ENCODE data around the gene GPC6.
A peak's percentile ranks its signal among the peaks of the same experiment; 100 is the strongest.

GPC6 gene

GRCh38 chr13:94079876-94080275 is 853.3 kb downstream of the GPC6 start:
- no peak for DNase-seq

DNA sequence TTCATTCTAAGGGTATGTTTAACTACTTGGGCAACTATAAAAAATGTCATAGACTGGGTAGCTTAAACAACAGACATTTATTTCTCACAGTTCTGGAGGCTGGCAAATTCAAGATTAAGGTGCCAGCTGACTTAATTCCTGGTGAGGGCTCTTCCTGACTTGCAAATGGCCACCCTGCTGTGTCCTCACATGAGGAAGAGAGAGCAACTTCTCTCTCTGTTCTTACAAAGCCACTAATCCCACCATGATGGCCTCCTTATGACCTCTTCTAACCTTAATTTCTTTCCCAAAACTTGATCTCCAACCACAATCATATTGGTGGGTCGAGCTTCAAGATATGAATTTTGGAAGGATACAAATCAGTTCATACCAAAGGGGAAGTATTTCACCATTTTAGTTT is 853.9 kb downstream of the GPC6 start:
- no peak for DNase-seq

DNA sequence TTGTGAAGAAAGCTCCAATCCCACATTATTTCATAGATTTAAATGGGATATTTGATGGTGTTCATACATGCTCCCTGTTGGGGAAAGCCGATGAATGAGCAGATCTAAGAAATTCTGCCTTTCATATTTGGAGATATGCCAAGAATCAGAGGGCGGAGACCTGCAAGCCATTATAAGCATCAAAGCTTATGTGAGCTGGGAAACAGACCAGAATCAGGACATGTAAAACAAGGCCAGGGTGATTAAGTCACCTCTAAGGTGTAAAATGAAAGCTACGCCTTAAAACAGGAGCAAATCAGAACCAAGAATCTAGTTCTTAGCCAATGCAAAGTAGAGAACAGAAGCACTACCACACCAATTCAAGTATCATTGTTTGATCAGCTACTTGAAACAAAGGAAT is 860.5 kb downstream of the GPC6 start:
- no peak for DNase-seq

- no peak for DNase-seq
These were observed 862.1 kb downstream of the GPC6 start for GRCh38 chr13:94088742-94089141.

GRCh38 chr13:94090773-94091480 is 864.3 kb downstream of the GPC6 start:
- DNase-seq: no peak

DNA sequence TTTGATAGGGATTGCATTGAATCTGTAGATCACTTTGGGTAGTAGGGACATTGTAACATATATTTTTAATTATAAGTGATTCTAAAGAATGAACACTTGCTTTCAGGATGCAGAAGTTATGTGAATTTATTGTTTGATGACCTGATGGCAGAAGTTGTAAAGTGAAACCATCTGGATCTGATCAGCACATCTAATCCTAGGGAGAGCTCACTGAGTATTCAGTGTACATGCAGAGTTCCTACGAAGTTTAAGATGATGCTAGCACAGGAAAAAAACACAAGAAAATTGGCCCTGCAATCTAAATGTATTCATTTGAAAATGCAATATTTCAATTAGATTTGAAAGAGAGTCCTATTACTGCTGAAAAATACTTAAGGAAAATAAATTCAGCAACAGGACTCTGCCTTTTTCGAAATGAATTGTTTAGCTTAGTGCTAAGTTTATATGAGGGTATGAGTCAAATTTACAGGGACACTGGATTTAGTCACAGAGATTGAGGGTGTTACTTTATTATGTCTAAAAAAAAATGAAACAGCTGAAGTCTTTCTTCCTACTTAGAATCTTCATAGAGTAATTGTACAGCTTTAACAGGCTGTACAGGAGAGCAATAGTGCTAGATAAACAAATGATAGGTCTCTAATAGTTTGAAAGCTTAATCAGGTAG is 867.2 kb downstream of the GPC6 start:
- DNase-seq: no peak

DNA sequence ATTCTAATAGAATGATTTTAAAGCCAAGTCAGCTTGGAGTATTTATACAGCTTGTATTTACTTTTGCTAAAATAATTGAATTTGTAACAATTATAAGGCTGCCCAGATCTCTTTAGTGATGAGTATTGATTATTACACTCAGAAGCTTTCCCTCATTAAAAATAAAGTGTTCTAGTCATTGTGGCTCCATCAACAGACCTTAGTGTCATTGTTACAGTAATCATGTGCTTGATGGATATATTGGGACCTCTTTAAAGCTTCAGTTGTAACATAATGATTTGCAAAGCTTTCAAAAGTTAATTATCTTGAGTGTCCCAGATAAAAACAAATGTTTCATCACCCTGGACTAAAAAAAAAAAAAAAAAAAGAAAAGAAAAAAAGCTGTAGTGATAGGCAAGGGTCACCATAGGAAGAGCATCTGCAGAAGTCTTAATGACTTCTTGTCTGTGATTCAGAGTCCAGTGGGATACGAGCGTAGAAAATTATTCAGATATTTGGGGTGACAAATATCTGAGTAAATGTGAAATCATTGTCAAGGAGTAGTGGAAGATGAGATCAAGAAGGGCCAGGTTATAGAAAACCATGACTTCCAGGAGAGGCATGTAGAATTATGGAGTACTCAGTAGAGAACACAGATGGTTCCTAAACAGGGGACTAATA is 883.2 kb downstream of the GPC6 start:
- no peak for DNase-seq

GRCh38 chr13:94112227-94112626 is 885.6 kb downstream of the GPC6 start:
- DNase-seq: peak; percentile 78

DNA sequence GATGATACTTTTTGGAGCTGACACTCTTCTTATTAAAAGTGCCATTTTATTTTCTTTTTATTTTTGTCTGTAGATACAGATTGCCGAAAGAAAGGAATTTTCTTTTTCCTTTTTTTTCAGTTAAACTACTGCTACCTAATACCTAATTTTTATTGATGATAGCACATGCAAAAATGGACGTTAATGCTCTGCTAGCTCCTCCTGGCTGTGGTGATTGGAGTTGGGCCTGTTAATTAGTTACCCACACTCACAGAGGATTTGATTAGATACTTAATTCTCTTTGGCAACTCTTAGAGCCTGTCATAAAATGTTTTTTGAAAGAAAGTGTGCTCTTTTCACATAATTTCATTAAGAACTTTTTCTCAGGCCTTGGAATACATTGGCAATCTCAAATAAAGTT is 886.1 kb downstream of the GPC6 start:
- no peak for DNase-seq

- no peak for DNase-seq
These were observed 886.6 kb downstream of the GPC6 start for GRCh38 chr13:94113245-94113644.

DNA sequence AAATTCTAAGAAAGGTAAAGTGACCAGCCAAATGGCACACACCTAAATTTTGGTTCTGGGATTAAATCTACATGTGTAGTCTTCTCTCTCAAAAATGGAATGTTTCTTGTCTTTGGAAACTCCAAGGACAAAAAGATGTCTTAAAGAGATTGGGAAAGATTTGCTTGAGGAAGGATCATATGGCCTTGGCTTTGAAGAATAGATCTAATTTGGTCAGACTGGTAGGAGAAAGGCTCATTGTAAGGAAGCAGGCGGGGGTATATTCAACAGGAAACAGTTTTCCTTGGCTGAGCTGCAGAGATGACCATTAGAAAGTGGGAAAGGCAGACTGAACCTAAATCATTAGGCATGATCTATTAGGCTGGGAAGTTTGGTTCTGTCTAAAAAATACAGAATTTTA is 887.6 kb downstream of the GPC6 start:
- no peak for DNase-seq

DNA sequence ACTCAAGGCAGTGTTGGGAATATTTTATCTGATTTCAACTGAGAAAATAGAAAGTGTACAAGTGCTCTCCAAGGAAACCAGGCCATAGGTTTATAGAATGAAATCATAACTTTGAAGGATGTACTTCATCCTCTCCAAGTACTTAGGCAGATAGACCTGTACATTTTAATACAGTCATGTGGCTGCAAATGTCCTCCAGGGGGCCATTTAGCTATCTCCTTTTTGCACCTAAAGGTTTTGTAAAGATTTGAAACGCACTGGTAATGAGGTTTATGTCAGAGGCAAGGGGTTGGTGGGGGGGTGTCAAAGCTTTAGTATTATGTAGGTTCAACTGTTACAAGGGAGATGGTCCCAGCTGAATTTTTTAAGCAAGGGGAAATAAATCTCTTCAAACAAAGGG is 888.4 kb downstream of the GPC6 start:
- DNase-seq: no peak

DNA sequence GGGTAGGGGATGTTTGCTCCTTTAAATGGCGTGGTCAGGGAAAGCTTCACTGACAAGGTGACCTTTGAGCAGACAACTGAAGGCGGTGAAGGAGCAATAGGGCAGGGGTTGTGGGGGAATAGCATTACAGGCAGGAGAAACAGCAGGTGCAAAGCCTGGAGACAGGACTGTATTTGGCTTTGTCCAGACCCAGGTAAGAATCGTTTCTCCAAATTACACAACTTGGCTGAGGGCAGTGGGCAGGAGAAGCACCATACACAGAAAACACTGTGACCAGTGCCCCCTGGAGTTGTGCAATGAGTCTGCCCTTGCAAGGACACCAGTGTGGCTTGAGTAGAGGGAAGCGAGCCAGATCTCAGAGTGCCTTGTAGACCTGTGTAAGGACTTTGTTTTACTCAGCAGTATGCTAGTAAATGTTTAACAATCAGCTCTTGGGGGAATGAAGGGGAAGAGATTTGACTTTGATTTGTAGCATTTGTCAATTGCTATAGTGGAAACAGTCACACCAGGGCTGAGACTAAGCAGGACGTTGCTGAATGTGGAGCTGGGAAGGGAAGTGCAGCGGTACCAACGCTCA is 892.8 kb downstream of the GPC6 start:
- no peak for DNase-seq

GRCh38 chr13:94120878-94121277 is 894.3 kb downstream of the GPC6 start:
- DNase-seq: no peak

- DNase-seq: no peak
These were observed 895.1 kb downstream of the GPC6 start for GRCh38 chr13:94121686-94122085.

DNA sequence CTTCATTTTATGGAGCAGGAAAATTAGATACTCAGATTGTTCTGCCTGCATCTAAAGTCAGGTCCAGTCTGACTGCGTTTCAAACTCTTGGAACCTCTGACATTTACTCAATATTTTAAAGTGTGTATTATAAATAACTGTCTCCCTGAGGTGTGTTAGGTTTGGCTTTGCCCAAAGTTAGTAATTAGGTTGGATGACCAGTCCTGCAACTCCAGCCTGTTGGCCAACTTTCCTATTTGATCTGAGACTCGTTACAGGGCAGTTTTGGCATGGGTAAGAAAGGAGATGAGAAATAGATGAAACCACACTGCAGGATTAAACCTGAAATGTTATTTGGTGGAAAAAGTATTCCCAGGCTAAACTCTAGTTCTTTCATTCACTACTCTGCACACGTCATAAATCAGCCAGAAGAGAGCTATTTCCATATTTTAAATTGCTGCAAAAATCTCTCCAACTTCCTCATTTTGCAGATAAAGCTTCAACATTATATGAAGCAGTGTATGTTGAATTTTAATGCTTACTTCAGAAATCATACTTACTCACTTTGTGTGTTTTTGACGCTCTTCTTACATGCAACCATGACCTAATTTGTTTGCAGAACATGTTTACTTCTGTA is 895.8 kb downstream of the GPC6 start:
- no peak for DNase-seq

DNA sequence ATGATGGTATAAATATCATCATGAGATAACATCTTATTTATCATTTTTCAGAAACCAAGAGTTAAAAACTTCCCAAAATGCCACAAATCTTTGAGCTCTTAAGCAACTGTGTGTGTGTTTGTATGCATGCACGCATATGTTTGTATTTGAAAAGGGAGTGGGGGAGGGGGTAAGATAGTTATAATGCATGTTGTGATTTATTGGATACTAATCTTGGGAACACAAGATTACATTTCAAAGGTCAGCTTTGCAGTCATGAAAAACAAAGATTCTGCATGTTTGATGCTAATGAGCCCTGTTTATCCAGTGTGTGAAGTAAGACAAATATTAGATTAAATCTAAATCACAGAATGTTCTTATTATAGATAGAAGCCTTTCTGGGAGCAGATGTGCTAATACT is 897.0 kb downstream of the GPC6 start:
- DNase-seq: no peak

- no peak for DNase-seq
These were observed 901.8 kb downstream of the GPC6 start for GRCh38 chr13:94128430-94128829.

DNA sequence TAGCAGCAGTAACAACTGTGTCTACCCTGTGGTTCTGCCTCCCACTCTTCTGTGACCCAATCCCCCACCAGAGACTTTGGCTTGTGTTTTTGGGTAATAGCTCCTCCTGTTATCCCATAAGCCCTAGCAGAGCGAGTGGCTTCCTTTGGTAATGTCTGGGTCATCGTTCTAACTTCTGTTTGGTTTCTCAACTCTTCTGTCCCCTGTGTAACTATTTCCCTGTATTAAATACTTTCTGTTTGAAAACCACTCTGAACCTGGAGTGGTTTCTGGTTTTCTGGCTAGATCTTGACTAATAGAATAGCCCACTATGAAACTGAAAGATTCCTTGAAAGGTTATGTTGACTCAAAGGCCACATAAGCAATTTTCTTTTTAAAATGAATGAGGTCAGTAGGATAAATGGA is 902.9 kb downstream of the GPC6 start:
- DNase-seq: no peak

DNA sequence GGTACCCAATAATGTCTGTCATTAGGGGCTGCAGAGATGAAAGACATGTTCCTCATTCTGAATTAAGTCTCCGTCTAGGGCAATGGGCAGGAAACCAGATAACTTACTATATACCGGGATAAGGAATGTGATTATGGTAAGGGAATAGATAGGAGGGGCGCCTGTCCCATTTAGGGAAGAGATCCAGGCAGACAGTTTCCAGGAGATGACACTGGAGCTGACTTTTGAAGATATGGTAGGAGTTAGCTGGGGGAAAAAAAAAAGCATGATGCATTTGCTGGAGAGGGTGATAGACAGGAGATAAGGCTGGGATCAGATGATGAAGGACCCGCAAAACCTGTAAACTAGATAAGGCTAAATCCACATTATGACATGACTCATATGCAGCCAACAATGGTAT is 912.2 kb downstream of the GPC6 start:
- no peak for DNase-seq

DNA sequence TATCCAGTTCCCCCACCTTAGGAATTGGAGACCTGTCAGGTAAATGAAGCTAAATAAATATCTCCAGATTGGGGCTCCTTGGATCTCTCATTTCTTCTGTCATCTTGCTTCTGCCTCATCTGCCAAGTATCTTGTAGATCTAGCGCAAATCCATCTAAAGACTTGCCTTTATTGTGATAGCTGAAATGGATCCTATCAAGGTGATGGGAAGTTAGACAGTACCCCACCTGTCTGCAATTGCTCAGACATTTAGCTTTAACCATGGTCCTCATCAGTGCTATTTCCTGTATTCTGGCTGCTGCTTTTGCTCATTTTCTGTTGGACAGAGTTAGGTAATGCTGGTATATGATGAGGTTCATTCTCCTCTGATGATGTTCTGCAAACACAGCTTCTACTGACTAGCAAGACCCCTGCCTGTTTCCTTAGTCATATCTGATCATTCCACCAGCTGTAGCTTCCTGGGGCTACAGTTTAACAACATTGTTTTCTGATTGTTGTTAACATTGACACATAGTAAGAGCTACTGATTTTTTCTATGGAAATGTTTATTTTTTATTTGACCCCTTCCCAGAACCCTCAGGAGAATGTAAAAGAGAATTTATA is 912.9 kb downstream of the GPC6 start:
- DNase-seq: no peak

GRCh38 chr13:94140027-94140426 is 913.4 kb downstream of the GPC6 start:
- no peak for DNase-seq

- DNase-seq: no peak
These were observed 913.9 kb downstream of the GPC6 start for GRCh38 chr13:94140511-94140910.

Data from eye (tissue), 1 donor.